ENCODE data around the gene ECSIT. TPM values are rescaled to one million over a fixed set of nuclear protein-coding genes. Genes with fewer than 3 reads are reported as not detected.
A peak's percentile ranks its signal among the peaks of the same experiment; 100 is the strongest.

The ECSIT gene
- polyA plus RNA-seq (2011; rRNA removed) (29.7 and 36.6 TPM in 2 replicates), polyA plus RNA-seq (2017; fragmentation: RNase III; extraction: RNeasy Plus Mini Kit Qiagen cat#74134 plus additional on column Dnase treatment) (23.0 to 24.4 TPM (median 23.8 TPM) in 3 replicates), polyA minus RNA-seq (2011; rRNA and poly(A)+ RNA removed) (63.2 and 68.7 TPM in 2 replicates)
- 55.0 and 59.8 TPM in 2 replicates for polyA plus RNA-seq (2012; cell fraction: cytosol; rRNA removed)
- polyA plus RNA-seq (2012; cell fraction: nucleus; rRNA removed), result 89.9 and 93.9 TPM in 2 replicates

- Histone ChIP-seq H3K9me3 (no peaks in the 10 kb centered on the region), H3K4me1 (peaks cover 23% of the 10 kb centered on the region), H3K4me2 (peak within 1 kb of the TSS; percentile 73), H3K4me3 (peak within 1 kb of the TSS; percentile 51), H3K27ac (peak within 1 kb of the TSS; percentile 90 to 98)
- peak; percentile 91 for TF ChIP-seq KDM5A (IDR thresholded peaks at IDR 0.05)
- no peak for TF ChIP-seq HOXA7 (CRISPR knock-in tag; IDR thresholded peaks at IDR 0.05)
- peak in 1 of 2 experiments; percentile 31; a peak in 1 of 4 replicates for TF ChIP-seq CEBPB (IDR thresholded peaks at IDR 0.05)
- TF ChIP-seq PHF8 (IDR thresholded peaks at IDR 0.05; ENCODE audit: borderline replicate concordance, low read depth), result peak; percentile 54; the same call in 1 of the 2 replicates
- TF ChIP-seq NFE2L2 (conservative IDR thresholded peaks at IDR 0.05; ENCODE audit: low read length), result no peak
- TF ChIP-seq RARB (CRISPR knock-in tag; IDR thresholded peaks at IDR 0.05), result no peak
- TF ChIP-seq REST (IDR thresholded peaks at IDR 0.05), result peak; percentile 96
- peak; percentile 28; the same call in 1 of the 2 replicates for TF ChIP-seq POLR2A (IDR thresholded peaks at IDR 0.05; ENCODE audit: low read length)
- TF ChIP-seq RFX5 (IDR thresholded peaks at IDR 0.05), result peak; percentile 65; the same call in 1 of the 2 replicates
- peak; percentile 71 for TF ChIP-seq CHD2 (IDR thresholded peaks at IDR 0.05; ENCODE audit: low read length, partially characterized antibody)
- peak; percentile 51 to 54; a peak in 1 of 5 replicates for TF ChIP-seq JUN (IDR thresholded peaks at IDR 0.05)
- no peak for TF ChIP-seq EP300 (IDR thresholded peaks at IDR 0.05)
- 0 out of 2 replicates have a peak, but pooled peaks have one; percentile 53 for TF ChIP-seq MAX (IDR thresholded peaks at IDR 0.05)
- TF ChIP-seq JUNB (IDR thresholded peaks at IDR 0.05), result no peak
- DNase-seq (ENCODE audit: low read depth in 1 of 2, low spot score in 1 of 2) (peak; percentile 91 to 98), ATAC-seq (peak; percentile 98), FAIRE-seq (no peak)
- ChIA-PET CTCF (interaction anchor here (0.8 to 1.7 kb wide), 6 partner anchors 7 to 235 kb away, joined by 3 to 4 read pairs (median 4); no protein-coding TSS in a partner anchor), POLR2A (interaction anchor here (1.0 to 1.1 kb wide), 2 partner anchors 30 to 154 kb away, joined by 5 to 6 read pairs; partner anchors contain the start of genes ELOF1 and SWSAP1)
- WGBS (ENCODE audit: missing lambda C conversion rate), result 1% methylated on average over 21 of the region's 47 CpGs
Measured at GRCh38 chr19:11528551-11529341, at the start of gene ECSIT. Gene ECSIT (minus strand): TSS chr19:11529134. CDS start chr19:11519170, 9,964 bp downstream.

GRCh38 chr19:11577451-11578257 is 48.7 kb upstream of the ECSIT start, which contains the start of gene ACP5:
Gene ACP5 (minus strand): TSS chr19:11577645. CDS start chr19:11577317, 328 bp downstream.
- no peak for DNase-seq (ENCODE audit: low read depth in 1 of 2, low spot score in 1 of 2)
- peak in 1 of 2 experiments; percentile 12; a peak in 1 of 6 replicates for ATAC-seq
- no peak for TF ChIP-seq CBX2 (IDR thresholded peaks at IDR 0.05; ENCODE audit: borderline replicate concordance, low read depth)
- no peak for TF ChIP-seq EP300 (IDR thresholded peaks at IDR 0.05)
- TF ChIP-seq ZFP36 (IDR thresholded peaks at IDR 0.05; ENCODE audit: borderline replicate concordance, partially characterized antibody), result no peak
- TF ChIP-seq ZSCAN20 (CRISPR knock-in tag; IDR thresholded peaks at IDR 0.05), result no peak
- TF ChIP-seq CBX8 (IDR thresholded peaks at IDR 0.05), result no peak
- TF ChIP-seq ESRRA (IDR thresholded peaks at IDR 0.05; ENCODE audit: borderline replicate concordance, low read length), result no peak
- TF ChIP-seq MAZ (IDR thresholded peaks at IDR 0.05; ENCODE audit: borderline replicate concordance, low read depth, low read length), result no peak
- H3K4me2 ChIP-seq, result no peak within 1 kb of the TSS
- WGBS (ENCODE audit: missing lambda C conversion rate), result 80% methylated on average over 3 of the region's 18 CpGs
- no peak within 1 kb of the TSS for H3K4me3 ChIP-seq
- ChIA-PET CTCF (no interaction called here), POLR2A (no interaction called here)
- H3K27ac ChIP-seq, result no peak within 1 kb of the TSS
- H3K4me1 ChIP-seq, result no peaks in the 10 kb centered on the region
- FAIRE-seq, result no peak
- no peaks in the 10 kb centered on the region for H3K9me3 ChIP-seq
